GM08714 (cell line): ENCODE data around the gene PTPRN2.
"Not testable (repeated sequence)": the region's sequence is repeated elsewhere in the genome, so short reads cannot be mapped to it uniquely, and the experiment has no call there.

Experiments
- H3K4me3 ChIP-seq: fragments of 200-500 bp; sonication (Bioruptor generic); 2 replicates; pipeline ENCODE4 v1.5.1; 2014; ENCODE audit warnings: mild to moderate bottlenecking, low read length, inconsistent platforms
- ZNF274 ChIP-seq: IDR thresholded peaks from 2 replicates; pipeline ENCODE4 v1.6.1; 2012; ENCODE audit warnings: mild to moderate bottlenecking, low read depth, low read length

PTPRN2 gene

GRCh38 chr7:157668884-157669767 lies 918.5 kb downstream of the PTPRN2 start:
- H3K4me3 ChIP-seq, result no peak overlapping the region
- TF ChIP-seq ZNF274, result no peak

GRCh38 chr7:157668221-157668883 lies 919.3 kb downstream of the PTPRN2 start:
- H3K4me3 ChIP-seq, result no peak overlapping the region
- no peak for TF ChIP-seq ZNF274

GRCh38 chr7:157667731-157668130 lies 919.9 kb downstream of the PTPRN2 start:
- no peak overlapping the region for H3K4me3 ChIP-seq
- no peak for TF ChIP-seq ZNF274

GRCh38 chr7:157667261-157667660 lies 920.4 kb downstream of the PTPRN2 start:
- H3K4me3 ChIP-seq, result no peak overlapping the region
- TF ChIP-seq ZNF274, result no peak

- no peak for TF ChIP-seq ZNF274
- no peak overlapping the region for H3K4me3 ChIP-seq
These were observed 921.0 kb downstream of the PTPRN2 start for GRCh38 chr7:157666530-157667040.

GRCh38 chr7:157665634-157665988 lies 922.0 kb downstream of the PTPRN2 start:
- H3K4me3 ChIP-seq, result not testable (repeated sequence)

- H3K4me3 ChIP-seq, result no peak overlapping the region
- no peak for TF ChIP-seq ZNF274
These were observed 922.6 kb downstream of the PTPRN2 start for GRCh38 chr7:157664871-157665633.

GRCh38 chr7:157664034-157664433 lies 923.6 kb downstream of the PTPRN2 start:
- H3K4me3 ChIP-seq, result no peak overlapping the region
- no peak for TF ChIP-seq ZNF274

GRCh38 chr7:157662981-157663716 lies 924.5 kb downstream of the PTPRN2 start:
- no peak overlapping the region for H3K4me3 ChIP-seq
- no peak for TF ChIP-seq ZNF274

GRCh38 chr7:157662110-157662791 lies 925.4 kb downstream of the PTPRN2 start:
- no peak for TF ChIP-seq ZNF274
- no peak overlapping the region for H3K4me3 ChIP-seq

- no peak for TF ChIP-seq ZNF274
- H3K4me3 ChIP-seq, result no peak overlapping the region
These were observed 926.0 kb downstream of the PTPRN2 start for GRCh38 chr7:157661611-157661975.

- TF ChIP-seq ZNF274, result no peak
- H3K4me3 ChIP-seq, result no peak overlapping the region
These were observed 926.5 kb downstream of the PTPRN2 start for GRCh38 chr7:157660971-157661610.

- H3K4me3 ChIP-seq, result no peak overlapping the region
- no peak for TF ChIP-seq ZNF274
These were observed 928.7 kb downstream of the PTPRN2 start for GRCh38 chr7:157658851-157659412.
